Stimulated activated CD8-positive, alpha-beta memory T cell treated with anti-CD3 and anti-CD28 coated beads, Interleukin-4, amount 100 ng/mL, for 1 hour (primary cell): Measurements from ENCODE around the gene SASH1.
"Not testable (repeated sequence)": the region's sequence is repeated elsewhere in the genome, so short reads cannot be mapped to it uniquely, and the experiment has no call there.

ENCODE experiments used
- DNase-seq, 2 donors: peaks; one replicate each; pipeline ENCODE4 v3.0.0-alpha.2; 2020; ENCODE audit warnings: low read depth in 2 of 2, low spot score in 1 of 2

The SASH1 gene

GRCh38 chr6:148364056-148364824 is 21.6 kb downstream of the SASH1 start:
- no peak for DNase-seq

GRCh38 chr6:148365041-148365440 is 22.4 kb downstream of the SASH1 start:
- DNase-seq: no peak

GRCh38 chr6:148367411-148368024 is 24.9 kb downstream of the SASH1 start:
- no peak for DNase-seq

GRCh38 chr6:148370176-148370575 is 27.5 kb downstream of the SASH1 start:
- no peak for DNase-seq

- DNase-seq: no peak
Observed at GRCh38 chr6:148374040-148374774, 31.6 kb downstream of the SASH1 start.

GRCh38 chr6:148375401-148375800 is 32.8 kb downstream of the SASH1 start:
- no peak for DNase-seq

- no peak for DNase-seq
Observed at GRCh38 chr6:148379481-148379880, 36.8 kb downstream of the SASH1 start.

- DNase-seq: no peak
Observed at GRCh38 chr6:148379966-148380713, 37.5 kb downstream of the SASH1 start.

GRCh38 chr6:148382051-148382450 is 39.4 kb downstream of the SASH1 start:
- DNase-seq: not testable (repeated sequence)

- DNase-seq: no peak
Observed at GRCh38 chr6:148382861-148383260, 40.2 kb downstream of the SASH1 start.

- DNase-seq: no peak
Observed at GRCh38 chr6:148383658-148384368, 41.2 kb downstream of the SASH1 start.

- no peak for DNase-seq
Observed at GRCh38 chr6:148385379-148385778, 42.7 kb downstream of the SASH1 start.

- DNase-seq: no peak
Observed at GRCh38 chr6:148388521-148388920, 45.9 kb downstream of the SASH1 start.

GRCh38 chr6:148389086-148389485 is 46.4 kb downstream of the SASH1 start:
- no peak for DNase-seq

- no peak for DNase-seq
Observed at GRCh38 chr6:148389917-148390316, 47.3 kb downstream of the SASH1 start.

- not testable (repeated sequence) for DNase-seq
Observed at GRCh38 chr6:148392127-148392526, 49.5 kb downstream of the SASH1 start.

GRCh38 chr6:148392671-148393070 is 50.0 kb downstream of the SASH1 start:
- DNase-seq: no peak

GRCh38 chr6:148395583-148396101 is 53.0 kb downstream of the SASH1 start:
- no peak for DNase-seq

GRCh38 chr6:148396411-148396810 is 53.8 kb downstream of the SASH1 start:
- DNase-seq: no peak

- no peak for DNase-seq
Observed at GRCh38 chr6:148396926-148397325, 54.3 kb downstream of the SASH1 start.

GRCh38 chr6:148398244-148398643 is 55.6 kb downstream of the SASH1 start:
- no peak for DNase-seq
